ENCODE measurements around the gene ZBED4.

ZBED4 gene

GRCh38 chr22:49823289-49824045 lies 30.2 kb upstream of the ZBED4 start:
- in situ Hi-C loops (cut with HindIII; ENCODE audit: low sequenced_read_pairs), result no loop called here
- no peak for TF ChIP-seq CTCF (IDR thresholded peaks at IDR 0.05; ENCODE audit: low read depth, low read length)
- no peak overlapping the region for H3K4me3 ChIP-seq (ENCODE audit: low read depth, low read length)
- DNase-seq (ENCODE audit: low read depth, low spot score), result no peak

- no peak for TF ChIP-seq CTCF (IDR thresholded peaks at IDR 0.05; ENCODE audit: low read depth, low read length)
- in situ Hi-C loops (cut with HindIII; ENCODE audit: low sequenced_read_pairs), result no loop called here
- DNase-seq (ENCODE audit: low read depth, low spot score), result no peak
- no peak overlapping the region for H3K4me3 ChIP-seq (ENCODE audit: low read depth, low read length)
Observed at GRCh38 chr22:49824185-49824925, 29.3 kb upstream of the ZBED4 start.

GRCh38 chr22:49824936-49825335 lies 28.7 kb upstream of the ZBED4 start:
- no peak for DNase-seq (ENCODE audit: low read depth, low spot score)
- in situ Hi-C loops (cut with HindIII; ENCODE audit: low sequenced_read_pairs), result no loop called here
- no peak for TF ChIP-seq CTCF (IDR thresholded peaks at IDR 0.05; ENCODE audit: low read depth, low read length)
- no peak overlapping the region for H3K4me3 ChIP-seq (ENCODE audit: low read depth, low read length)

- in situ Hi-C loops (cut with HindIII; ENCODE audit: low sequenced_read_pairs), result no loop called here
- no peak for TF ChIP-seq CTCF (IDR thresholded peaks at IDR 0.05; ENCODE audit: low read depth, low read length)
- peak; percentile 30 for DNase-seq (ENCODE audit: low read depth, low spot score)
- peak overlapping the region; percentile 72 for H3K4me3 ChIP-seq (ENCODE audit: low read depth, low read length)
Observed at GRCh38 chr22:49825436-49825835, 28.2 kb upstream of the ZBED4 start.

GRCh38 chr22:49825944-49826602 lies 27.6 kb upstream of the ZBED4 start:
- peak overlapping the region; percentile 72 for H3K4me3 ChIP-seq (ENCODE audit: low read depth, low read length)
- peak; percentile 37 for DNase-seq (ENCODE audit: low read depth, low spot score)
- TF ChIP-seq CTCF (IDR thresholded peaks at IDR 0.05; ENCODE audit: low read depth, low read length), result no peak
- in situ Hi-C loops (cut with HindIII; ENCODE audit: low sequenced_read_pairs), result no loop called here

GRCh38 chr22:49826603-49827270 lies 26.9 kb upstream of the ZBED4 start:
- TF ChIP-seq CTCF (IDR thresholded peaks at IDR 0.05; ENCODE audit: low read depth, low read length), result no peak
- DNase-seq (ENCODE audit: low read depth, low spot score), result peak; percentile 35
- H3K4me3 ChIP-seq (ENCODE audit: low read depth, low read length), result peak overlapping the region; percentile 72
- in situ Hi-C loops (cut with HindIII; ENCODE audit: low sequenced_read_pairs), result no loop called here
